SJCRH30 (cell line): ENCODE results near the gene ALDH1L2. TPM values are rescaled to one million over a fixed set of nuclear protein-coding genes. Genes with fewer than 3 reads are reported as not detected.

Experiments
- DNase-seq, 2 experiments: peaks; one replicate each; pipeline ENCODE4 v3.0.0-alpha.2; 2015 to 2020
- H3K27ac ChIP-seq: fragments of 250-450 bp; sonication (Bioruptor Pico); 2 replicates; pipeline ENCODE4 v1.5.1; 2020; ENCODE audit warnings: mild to moderate bottlenecking, moderate library complexity
- H3K27me3 ChIP-seq: fragments of 250-450 bp; sonication (Bioruptor Pico); 2 replicates; pipeline ENCODE4 v1.5.1; 2020; ENCODE audit warnings: mild to moderate bottlenecking, moderate library complexity
- H3K36me3 ChIP-seq: fragments of 250-450 bp; sonication (Bioruptor Pico); 2 replicates; pipeline ENCODE4 v1.5.1; 2020; ENCODE audit warnings: mild to moderate bottlenecking, moderate library complexity
- H3K4me1 ChIP-seq: fragments of 250-450 bp; sonication (Bioruptor Pico); 2 replicates; pipeline ENCODE4 v1.5.1; 2020; ENCODE audit warnings: mild to moderate bottlenecking, moderate library complexity
- H3K4me3 ChIP-seq: fragments of 250-450 bp; sonication (Bioruptor Pico); 2 replicates; pipeline ENCODE4 v1.5.1; 2020; ENCODE audit warnings: mild to moderate bottlenecking, moderate library complexity
- H3K9me3 ChIP-seq: fragments of 250-450 bp; sonication (Bioruptor Pico); replicated peaks from 2 replicates; pipeline ENCODE4 v1.5.1; 2020; ENCODE audit warnings: mild to moderate bottlenecking, moderate library complexity
- total RNA-seq: library from RNA; depleted of rRNA; stranded (reverse); fragments of >200 nt; shearing (Covaris generic); gene quantifications from 2 replicates; pipeline ENCODE4 v1.2.3, GENCODE V29; 2014

ALDH1L2 gene
- total RNA-seq, 1 experiment from 2014 or later, result 0.45 TPM

DNA sequence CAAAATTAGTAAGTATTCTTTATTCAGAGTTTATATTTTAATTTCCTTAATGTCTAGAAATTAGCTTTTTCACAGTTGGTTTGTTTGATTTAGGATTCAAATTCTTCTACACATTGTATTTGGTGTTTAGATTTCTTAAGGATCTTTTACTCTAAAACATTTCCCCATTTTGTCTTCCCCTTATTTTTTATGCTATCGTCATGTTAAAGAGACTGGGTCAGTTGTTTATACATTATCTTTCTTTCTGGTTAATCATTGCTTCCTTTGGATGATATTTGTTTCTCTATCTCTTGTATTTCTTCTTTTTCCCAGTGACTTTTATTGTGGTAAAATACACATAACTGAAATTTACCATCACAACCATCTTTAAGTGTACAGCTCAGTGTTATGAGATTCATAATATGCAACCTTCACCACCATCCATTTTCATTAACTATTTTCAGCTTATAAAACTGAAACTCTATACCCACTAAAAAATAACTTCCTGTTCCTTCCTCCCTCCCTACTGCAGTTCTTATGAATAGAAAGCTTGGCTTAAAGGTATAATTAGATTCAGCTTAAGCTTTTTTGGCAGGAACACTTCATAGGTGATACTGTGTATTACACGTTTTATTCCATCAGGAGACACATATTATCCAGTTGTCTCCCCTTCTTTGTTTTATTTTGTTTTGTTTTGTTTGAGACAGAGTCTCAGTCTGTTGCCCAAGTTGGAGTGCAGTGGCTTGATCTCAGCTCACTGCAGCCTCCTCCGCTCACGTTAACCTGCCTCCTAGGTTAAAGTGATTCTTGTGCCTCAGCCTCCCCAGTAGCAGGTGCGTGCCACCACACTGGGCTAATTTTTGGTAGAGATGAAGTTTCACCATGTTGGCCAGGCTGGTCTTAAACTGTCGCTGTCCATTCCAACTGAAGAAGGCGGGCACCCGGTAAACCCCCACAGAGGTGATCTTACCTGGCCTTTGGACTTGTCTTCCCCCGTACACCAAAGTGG, 53.1 kb downstream of the ALDH1L2 start:
- Histone ChIP-seq H3K27me3 (no peaks in the 10 kb centered on the region), H3K9me3 (no peaks in the 10 kb centered on the region), H3K27ac (no peak overlapping the region), H3K4me1 (no peaks in the 10 kb centered on the region), H3K36me3 (no peaks in the 10 kb centered on the region), H3K4me3 (no peak overlapping the region)
- no peak for DNase-seq

GRCh38 chr12:105026411-105026810, 57.8 kb downstream of the ALDH1L2 start:
- no peaks in the 10 kb centered on the region for H3K4me1 ChIP-seq
- H3K9me3 ChIP-seq, result no peaks in the 10 kb centered on the region
- H3K36me3 ChIP-seq, result no peaks in the 10 kb centered on the region
- no peaks in the 10 kb centered on the region for H3K27me3 ChIP-seq
- no peak overlapping the region for H3K27ac ChIP-seq
- no peak for DNase-seq
- H3K4me3 ChIP-seq, result no peak overlapping the region

- Histone ChIP-seq H3K36me3 (no peaks in the 10 kb centered on the region), H3K4me1 (no peaks in the 10 kb centered on the region), H3K27me3 (no peaks in the 10 kb centered on the region), H3K27ac (no peak overlapping the region), H3K4me3 (no peak overlapping the region), H3K9me3 (no peaks in the 10 kb centered on the region)
- DNase-seq, result no peak
These were observed 58.4 kb downstream of the ALDH1L2 start for GRCh38 chr12:105025890-105026289.

DNA sequence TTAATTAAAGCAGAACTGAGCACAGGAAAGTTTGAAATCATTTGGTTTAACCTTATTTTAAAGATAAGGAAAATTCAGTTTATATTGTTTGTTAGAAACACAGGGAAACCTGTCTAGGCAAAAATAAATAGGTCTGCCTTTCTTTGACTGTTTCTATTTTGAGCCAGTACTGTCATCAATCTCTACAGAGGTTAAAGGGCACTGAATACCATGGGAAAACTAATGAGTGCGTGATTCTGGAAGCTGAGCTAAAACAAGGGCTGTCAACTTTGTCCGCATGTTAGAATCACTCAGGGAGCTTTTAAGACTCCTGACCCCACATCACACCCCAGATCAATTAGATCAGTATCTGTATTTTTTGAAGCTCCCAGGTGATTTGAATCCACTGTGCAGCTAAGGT, 59.3 kb downstream of the ALDH1L2 start:
- Histone ChIP-seq H3K27ac (no peak overlapping the region), H3K4me1 (no peaks in the 10 kb centered on the region), H3K36me3 (no peaks in the 10 kb centered on the region), H3K4me3 (no peak overlapping the region), H3K9me3 (no peaks in the 10 kb centered on the region), H3K27me3 (no peaks in the 10 kb centered on the region)
- no peak for DNase-seq

GRCh38 chr12:105020241-105020962, 63.9 kb downstream of the ALDH1L2 start:
- no peak overlapping the region for H3K4me3 ChIP-seq
- DNase-seq, result no peak
- H3K36me3 ChIP-seq, result peaks cover 6% of the 10 kb centered on the region; the same call in 1 of the 2 replicates

GRCh38 chr12:105018776-105019175, 65.5 kb downstream of the ALDH1L2 start:
- Histone ChIP-seq H3K27ac (no peak overlapping the region), H3K27me3 (no peaks in the 10 kb centered on the region), H3K36me3 (peaks cover 6% of the 10 kb centered on the region; the same call in 1 of the 2 replicates), H3K4me3 (no peak overlapping the region), H3K9me3 (no peaks in the 10 kb centered on the region), H3K4me1 (peaks cover 12% of the 10 kb centered on the region)
- DNase-seq, result no peak

More at GRCh38 chr12:105020241-105020962, 63.9 kb downstream of the ALDH1L2 start:
- H3K27ac ChIP-seq, result no peak overlapping the region
- H3K9me3 ChIP-seq, result no peaks in the 10 kb centered on the region
- no peaks in the 10 kb centered on the region for H3K4me1 ChIP-seq
- H3K27me3 ChIP-seq, result no peaks in the 10 kb centered on the region

- Histone ChIP-seq H3K4me3 (no peak overlapping the region), H3K9me3 (no peaks in the 10 kb centered on the region), H3K4me1 (peaks cover 12% of the 10 kb centered on the region), H3K27ac (no peak overlapping the region), H3K36me3 (peaks cover 6% of the 10 kb centered on the region; the same call in 1 of the 2 replicates), H3K27me3 (no peaks in the 10 kb centered on the region)
- no peak for DNase-seq
These were observed 66.2 kb downstream of the ALDH1L2 start for GRCh38 chr12:105018012-105018411.

DNA sequence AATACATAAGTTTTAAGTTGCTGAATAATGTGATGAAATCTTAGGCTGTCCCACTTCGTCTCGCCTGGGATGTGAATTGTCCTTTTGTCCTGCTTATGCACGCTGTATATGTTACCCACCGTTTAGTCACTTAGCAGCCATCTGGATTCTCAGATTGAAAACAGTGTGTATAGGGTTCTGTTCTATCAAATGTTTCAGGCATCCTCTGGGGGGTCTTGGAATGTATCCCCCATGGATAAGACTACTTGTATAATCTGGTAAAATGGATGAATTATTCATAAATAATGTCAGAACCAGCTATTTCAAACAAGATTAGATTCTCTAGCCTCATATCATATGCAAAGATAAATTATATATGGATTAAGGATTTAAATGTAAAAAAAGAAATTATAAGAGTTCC, 68.7 kb downstream of the ALDH1L2 start:
- Histone ChIP-seq H3K27me3 (no peaks in the 10 kb centered on the region), H3K4me1 (peaks cover 12% of the 10 kb centered on the region), H3K4me3 (no peak overlapping the region), H3K27ac (no peak overlapping the region), H3K36me3 (peaks cover 11% of the 10 kb centered on the region), H3K9me3 (peaks cover 4% of the 10 kb centered on the region)
- no peak for DNase-seq

DNA sequence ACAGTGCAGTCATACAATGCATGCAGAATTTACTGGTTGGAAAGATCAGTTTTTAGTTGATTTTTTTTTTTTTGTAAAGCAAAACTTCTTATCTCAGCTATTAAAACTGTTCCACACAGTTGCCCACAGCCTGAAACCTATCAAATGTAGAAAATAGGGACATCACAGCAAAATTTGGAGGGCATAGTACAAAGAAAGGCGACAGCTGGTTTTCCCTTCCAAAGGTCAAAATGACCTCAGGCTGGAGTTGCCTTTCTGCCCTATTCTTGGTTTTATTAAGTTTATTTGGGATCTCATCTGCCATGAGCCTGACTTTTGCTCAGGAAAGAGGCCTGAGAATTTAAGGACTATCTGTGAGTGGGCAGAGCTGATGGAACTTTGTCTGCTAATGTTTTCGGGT, 69.7 kb downstream of the ALDH1L2 start:
- DNase-seq, result peak in 1 of 2 experiments; percentile 12
- peaks cover 11% of the 10 kb centered on the region for H3K36me3 ChIP-seq
- H3K27me3 ChIP-seq, result no peaks in the 10 kb centered on the region
- H3K27ac ChIP-seq, result peak overlapping the region; percentile 29
- H3K4me3 ChIP-seq, result no peak overlapping the region
- peaks cover 5% of the 10 kb centered on the region for H3K9me3 ChIP-seq
- peaks cover 12% of the 10 kb centered on the region for H3K4me1 ChIP-seq

DNA sequence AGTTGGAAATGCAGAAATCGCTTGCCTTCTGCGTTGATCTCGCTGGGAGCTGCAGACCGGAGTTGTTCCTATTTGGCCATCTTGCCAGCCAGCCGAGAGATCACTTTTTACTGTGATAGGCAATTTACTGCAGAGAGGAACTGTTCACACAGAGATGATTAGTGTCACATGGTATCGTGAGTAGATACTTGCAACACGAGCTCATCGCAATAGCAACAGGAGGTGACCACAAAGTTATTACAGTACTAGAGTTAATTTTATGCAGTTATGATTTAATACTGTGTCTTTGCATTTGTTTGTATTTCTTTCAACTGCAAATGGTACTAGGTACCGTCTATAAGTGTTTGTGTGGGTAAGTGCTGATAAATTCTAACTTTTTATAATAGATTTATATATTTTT, 70.4 kb downstream of the ALDH1L2 start:
- H3K27me3 ChIP-seq, result no peaks in the 10 kb centered on the region
- peak overlapping the region; percentile 31 for H3K27ac ChIP-seq
- DNase-seq, result peak; percentile 33 to 47
- peaks cover 11% of the 10 kb centered on the region for H3K36me3 ChIP-seq
- H3K9me3 ChIP-seq, result peaks cover 5% of the 10 kb centered on the region
- no peak overlapping the region for H3K4me3 ChIP-seq
- H3K4me1 ChIP-seq, result peaks cover 12% of the 10 kb centered on the region

- no peak for DNase-seq
- Histone ChIP-seq H3K36me3 (peaks cover 19% of the 10 kb centered on the region), H3K27me3 (no peaks in the 10 kb centered on the region), H3K9me3 (no peaks in the 10 kb centered on the region), H3K27ac (no peak overlapping the region), H3K4me3 (no peak overlapping the region), H3K4me1 (no peaks in the 10 kb centered on the region)
These were observed 82.8 kb downstream of the ALDH1L2 start for GRCh38 chr12:105001476-105001875.

GRCh38 chr12:104999347-104999685, 84.9 kb downstream of the ALDH1L2 start:
- H3K4me1 ChIP-seq, result no peaks in the 10 kb centered on the region

GRCh38 chr12:104998423-104999346, 85.6 kb downstream of the ALDH1L2 start:
- Histone ChIP-seq H3K4me1 (no peaks in the 10 kb centered on the region), H3K36me3 (peaks cover 21% of the 10 kb centered on the region), H3K9me3 (no peaks in the 10 kb centered on the region), H3K4me3 (no peak overlapping the region), H3K27me3 (no peaks in the 10 kb centered on the region), H3K27ac (no peak overlapping the region)
- no peak for DNase-seq

More at GRCh38 chr12:104999347-104999685, 84.9 kb downstream of the ALDH1L2 start:
- Histone ChIP-seq H3K36me3 (peaks cover 21% of the 10 kb centered on the region), H3K27ac (no peak overlapping the region), H3K4me3 (no peak overlapping the region), H3K27me3 (no peaks in the 10 kb centered on the region), H3K9me3 (no peaks in the 10 kb centered on the region)
- DNase-seq, result no peak

- DNase-seq, result no peak
- Histone ChIP-seq H3K36me3 (peaks cover 18% of the 10 kb centered on the region), H3K27ac (no peak overlapping the region), H3K9me3 (no peaks in the 10 kb centered on the region), H3K4me1 (no peaks in the 10 kb centered on the region), H3K27me3 (no peaks in the 10 kb centered on the region), H3K4me3 (no peak overlapping the region)
These were observed 86.7 kb downstream of the ALDH1L2 start for GRCh38 chr12:104997541-104997940.
